Esophagus muscularis mucosa (tissue), 4 donors: Measurements from ENCODE around the gene ESR2. TPM values are rescaled to one million over a fixed set of nuclear protein-coding genes. Genes with fewer than 3 reads are reported as not detected.
"Not testable (repeated sequence)": the region's sequence is repeated elsewhere in the genome, so short reads cannot be mapped to it uniquely, and the experiment has no call there.

Source experiments
- DNase-seq: peaks from one replicate; pipeline ENCODE4 v3.0.0-alpha.2; 2017; ENCODE audit errors: extremely low spot score
- H3K27ac ChIP-seq, 4 donors: fragments of 200-600 bp; sonication (generic); replicated peaks in 1 of 4; 1 replicate in 3 of 4; 2 replicates in 1 of 4; pipeline ENCODE4 v1.5.1; 2016 to 2019; ENCODE audit warnings: mild to moderate bottlenecking in 1 of 4
- H3K27me3 ChIP-seq, 4 donors: fragments of 200-600 bp; sonication (generic); one replicate each; pipeline versions ENCODE4 v1.5.1 to v1.6.0; 2016 to 2019
- H3K36me3 ChIP-seq, 4 donors: fragments of 200-600 bp; sonication (generic); one replicate each; pipeline ENCODE4 v1.5.1; 2016 to 2019
- H3K4me1 ChIP-seq, 4 donors: fragments of 200-600 bp; sonication (generic); one replicate each; pipeline ENCODE4 v1.5.1; 2016 to 2019
- H3K4me3 ChIP-seq, 4 donors: fragments of 200-600 bp; sonication (generic); 1 replicate in 2 of 4; 2 replicates in 2 of 4; pipeline ENCODE4 v1.5.1; 2016 to 2019; ENCODE audit warnings: mild to moderate bottlenecking in 4 of 4, moderate library complexity in 1 of 4
- H3K9me3 ChIP-seq, 4 donors: fragments of 200-600 bp; sonication (generic); 1 replicate in 3 of 4; 2 replicates in 1 of 4; pipeline ENCODE4 v1.5.1; 2016 to 2019
- CTCF ChIP-seq, 3 experiments: fragments of 200-600 bp in 2 of 3; fragments of 450-650 bp in 1 of 3; sonication (generic) in 2 of 3; IDR thresholded peaks; one replicate each; pipeline ENCODE4 v1.5.1; 2017 to 2019; ENCODE audit warnings: antibody characterized with exemption in 3 of 3, mild to moderate bottlenecking in 2 of 3, moderate library complexity in 1 of 3
- EP300 ChIP-seq: sonication (generic); formaldehyde crosslinking; IDR thresholded peaks from one replicate; pipeline ENCODE4 v1.6.1; 2017; ENCODE audit warnings: antibody characterized with exemption
- POLR2A ChIP-seq: fragments of 450-650 bp; IDR thresholded peaks from one replicate; pipeline ENCODE4 v1.6.1; 2017; ENCODE audit warnings: antibody characterized with exemption, moderate library complexity, mild to moderate bottlenecking, low read depth
- POLR2AphosphoS5 ChIP-seq, 2 donors: sonication (generic); formaldehyde crosslinking; IDR thresholded peaks; one replicate each; pipeline ENCODE4 v1.6.1; 2017; ENCODE audit warnings: antibody characterized with exemption in 2 of 2
- WGBS: methylation state at CpG from one replicate; pipeline ENCODE4 v1.1.5; 2018; 5-methylcytosine and 5-hydroxymethylcytosine counted together
- intact Hi-C: fragments of 100-400 bp; cut with DNase I; formaldehyde crosslinking; loops from one replicate; pipeline ENCODE4 v1.15.1; 2023
- total RNA-seq, 4 donors: library from RNA; depleted of rRNA; stranded (reverse); fragments of >200 nt; gene quantifications; one replicate each; pipeline versions ENCODE4 v1.1.0 to v1.2.1, GENCODE V29; 2016

ESR2 gene
- total RNA-seq, 4 donors from 2014 or later, result 0.29 to 0.83 (median 0.42) TPM; not detected in 1

GRCh38 chr14:64187331-64187730 lies 106.8 kb downstream of the ESR2 start:
- Histone ChIP-seq H3K27me3 (no peaks in the 10 kb centered on the region), H3K27ac (no peak overlapping the region), H3K4me1 (no peaks in the 10 kb centered on the region), H3K4me3 (no peak overlapping the region), H3K36me3 (peaks cover 8 to 75% (median 45%) of the 10 kb centered on the region in 4 donors), H3K9me3 (no peaks in the 10 kb centered on the region)
- no peak for TF ChIP-seq EP300
- no peak for TF ChIP-seq POLR2AphosphoS5 (IDR thresholded peaks at IDR 0.05)
- no peak for TF ChIP-seq POLR2A
- no peak for TF ChIP-seq CTCF (IDR thresholded peaks at IDR 0.05)
- intact Hi-C loops, result no loop called here
- no peak for DNase-seq
- 67% methylated on average over 3 of the region's 3 CpGs for WGBS

GRCh38 chr14:64186231-64187129 lies 107.7 kb downstream of the ESR2 start:
- H3K4me1 ChIP-seq, result no peaks in the 10 kb centered on the region
- no peaks in the 10 kb centered on the region for H3K27me3 ChIP-seq
- TF ChIP-seq EP300 (no peak), CTCF (IDR thresholded peaks at IDR 0.05) (no peak), POLR2AphosphoS5 (IDR thresholded peaks at IDR 0.05) (no peak), POLR2A (no peak)
- no peaks in the 10 kb centered on the region for H3K9me3 ChIP-seq
- H3K27ac ChIP-seq, result no peak overlapping the region
- no peak overlapping the region for H3K4me3 ChIP-seq
- intact Hi-C loops, result no loop called here
- H3K36me3 ChIP-seq, result peaks cover 8 to 70% (median 43%) of the 10 kb centered on the region in 4 donors
- 89% methylated on average over 12 of the region's 12 CpGs for WGBS
- DNase-seq, result no peak

- 100% methylated on average over 1 of the region's 1 CpG for WGBS
- H3K9me3 ChIP-seq, result no peaks in the 10 kb centered on the region
- intact Hi-C loops, result no loop called here
- no peak for TF ChIP-seq POLR2AphosphoS5 (IDR thresholded peaks at IDR 0.05)
- TF ChIP-seq CTCF (IDR thresholded peaks at IDR 0.05), result no peak
- TF ChIP-seq POLR2A, result no peak
- TF ChIP-seq EP300, result no peak
- no peaks in the 10 kb centered on the region for H3K27me3 ChIP-seq
- no peak overlapping the region for H3K4me3 ChIP-seq
- peaks cover 8 to 68% (median 37%) of the 10 kb centered on the region in 4 donors for H3K36me3 ChIP-seq
- H3K4me1 ChIP-seq, result no peaks in the 10 kb centered on the region
- H3K27ac ChIP-seq, result no peak overlapping the region
- no peak for DNase-seq
These were observed 109.0 kb downstream of the ESR2 start for GRCh38 chr14:64185184-64185583.

GRCh38 chr14:64184103-64184729 lies 110.0 kb downstream of the ESR2 start:
- Histone ChIP-seq H3K4me1 (no peaks in the 10 kb centered on the region), H3K4me3 (no peak overlapping the region), H3K9me3 (no peaks in the 10 kb centered on the region), H3K27ac (no peak overlapping the region), H3K36me3 (peaks cover 10 to 67% (median 29%) of the 10 kb centered on the region in 4 donors), H3K27me3 (no peaks in the 10 kb centered on the region)
- TF ChIP-seq POLR2A, result no peak
- no peak for TF ChIP-seq CTCF (IDR thresholded peaks at IDR 0.05)
- no peak for TF ChIP-seq EP300
- no peak for TF ChIP-seq POLR2AphosphoS5 (IDR thresholded peaks at IDR 0.05)
- WGBS, result 79% methylated on average over 6 of the region's 7 CpGs
- intact Hi-C loops, result no loop called here
- DNase-seq, result no peak

- not testable (repeated sequence) for DNase-seq
- peaks cover 12 to 67% (median 28%) of the 10 kb centered on the region in 4 donors for H3K36me3 ChIP-seq
These were observed 111.3 kb downstream of the ESR2 start for GRCh38 chr14:64182908-64183307.

More at GRCh38 chr14:64182908-64183307, 111.3 kb downstream of the ESR2 start:
- H3K4me3 ChIP-seq, H3K9me3 ChIP-seq, intact Hi-C loops, H3K4me1 ChIP-seq, H3K27ac ChIP-seq, H3K27me3 ChIP-seq: not testable (repeated sequence)
- WGBS, result over 99% methylated on average over 23 of the region's 40 CpGs
